HG03196 (cell line): ENCODE results near the gene SNTG2.
"Not testable (repeated sequence)": the region's sequence is repeated elsewhere in the genome, so short reads cannot be mapped to it uniquely, and the experiment has no call there.

Experiments
- ATAC-seq: cut with Tn5 transposase; IDR thresholded peaks from one replicate; pipeline ENCODE4 v1.9.1; 2021; ENCODE audit not compliant: unreplicated experiment

Gene SNTG2

DNA sequence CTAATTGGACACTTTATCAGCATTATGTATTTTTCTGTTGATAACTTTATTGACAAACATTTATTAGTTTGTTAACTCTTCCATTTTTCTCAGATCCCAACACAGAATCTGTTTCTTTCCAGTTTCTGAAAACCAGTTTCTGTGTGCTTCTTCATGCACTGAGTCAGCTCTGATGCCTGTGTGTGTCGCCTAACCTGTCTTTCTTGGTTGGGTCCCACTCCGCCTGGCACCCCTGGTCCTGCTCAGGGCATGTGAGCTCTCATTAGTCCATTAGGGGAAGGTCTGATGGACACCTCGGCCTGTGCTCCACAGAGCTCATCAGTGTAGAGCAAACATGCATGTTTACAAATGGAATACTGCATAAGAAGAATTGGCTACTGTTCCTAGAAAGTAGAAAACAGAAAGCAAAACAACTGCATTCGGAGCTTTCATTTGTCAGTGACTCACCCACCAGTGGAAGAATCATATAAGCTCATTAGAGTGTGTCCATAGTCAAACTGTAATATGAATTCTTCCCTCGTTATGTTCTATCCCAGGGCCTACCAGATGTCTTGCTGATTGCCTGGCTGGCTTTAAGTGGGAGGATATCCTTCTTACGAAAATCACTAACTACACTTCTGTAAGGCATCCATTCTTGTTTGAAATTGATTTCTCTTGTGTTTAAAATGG, 137.7 kb downstream of the SNTG2 start:
- ATAC-seq: no peak

DNA sequence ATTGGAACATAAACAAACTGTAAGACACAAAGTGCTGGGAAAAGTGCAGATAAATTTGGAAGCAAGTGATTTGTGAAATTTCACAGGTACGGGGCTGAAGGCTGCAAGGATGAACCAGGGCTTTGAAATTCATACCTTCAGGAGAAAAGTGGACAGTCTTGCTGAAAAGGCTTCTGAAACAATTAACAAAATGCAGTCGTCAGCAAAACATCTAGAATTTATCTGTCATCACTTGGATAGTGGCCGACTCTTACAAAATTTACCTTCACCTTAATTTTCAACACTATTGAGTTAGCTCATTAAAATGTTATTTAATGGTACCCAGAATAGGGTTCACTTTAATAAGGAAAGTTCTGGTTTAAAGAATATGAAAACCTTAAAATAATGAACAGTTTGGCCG, 138.3 kb downstream of the SNTG2 start:
- ATAC-seq: no peak

DNA sequence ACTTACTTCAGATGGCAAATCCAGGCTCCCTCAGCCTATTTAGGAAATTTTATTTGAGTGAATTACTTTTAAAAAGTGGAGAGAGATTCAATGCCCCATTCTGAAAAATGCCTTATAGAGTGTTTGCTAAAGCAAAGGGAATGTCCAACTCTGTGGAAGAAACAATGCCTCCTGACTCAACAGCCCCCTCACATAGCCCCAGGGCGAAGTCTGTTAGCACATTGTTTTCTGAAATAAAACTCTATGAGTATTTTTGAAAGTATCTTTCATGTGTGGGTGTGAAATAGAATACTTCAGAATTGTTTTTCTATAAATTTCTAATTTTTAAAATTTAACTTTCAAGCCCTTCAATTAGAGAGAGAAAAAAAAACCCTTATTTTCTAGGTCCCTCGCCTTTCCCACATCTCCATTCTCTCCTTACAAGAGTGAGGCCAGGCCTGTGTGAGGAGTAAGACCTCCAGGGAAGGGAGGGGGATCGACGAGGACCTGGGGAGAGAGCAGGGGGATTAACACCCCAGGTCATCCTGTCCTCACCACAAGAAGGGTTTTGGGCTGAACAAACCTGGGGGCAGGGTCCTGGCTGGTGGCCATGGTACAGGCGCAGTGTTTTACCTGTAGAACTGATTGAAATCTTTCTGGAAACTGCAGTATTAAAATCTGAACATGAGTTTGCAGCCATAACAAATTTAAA, 141.4 kb downstream of the SNTG2 start:
- no peak for ATAC-seq

DNA sequence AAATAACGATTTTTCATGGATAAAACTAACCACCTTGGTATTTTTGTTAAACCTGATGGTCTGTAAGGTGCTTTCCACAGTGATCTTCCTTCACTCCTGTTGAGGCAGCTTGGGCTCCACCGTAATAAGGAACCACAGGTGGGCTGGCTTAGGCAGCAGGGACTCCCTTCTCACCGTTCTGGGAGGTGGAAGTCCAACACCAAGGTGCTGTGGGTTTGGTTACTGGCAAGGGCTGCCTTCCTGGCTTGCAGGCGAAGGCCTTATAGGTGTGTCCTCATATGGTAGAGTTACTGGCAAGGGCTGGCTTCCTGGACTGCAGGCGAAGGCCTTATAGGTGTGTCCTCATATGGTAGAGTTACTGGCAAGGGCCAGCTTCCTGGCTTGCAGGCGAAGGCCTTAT, 143.0 kb downstream of the SNTG2 start:
- ATAC-seq: not testable (repeated sequence)

DNA sequence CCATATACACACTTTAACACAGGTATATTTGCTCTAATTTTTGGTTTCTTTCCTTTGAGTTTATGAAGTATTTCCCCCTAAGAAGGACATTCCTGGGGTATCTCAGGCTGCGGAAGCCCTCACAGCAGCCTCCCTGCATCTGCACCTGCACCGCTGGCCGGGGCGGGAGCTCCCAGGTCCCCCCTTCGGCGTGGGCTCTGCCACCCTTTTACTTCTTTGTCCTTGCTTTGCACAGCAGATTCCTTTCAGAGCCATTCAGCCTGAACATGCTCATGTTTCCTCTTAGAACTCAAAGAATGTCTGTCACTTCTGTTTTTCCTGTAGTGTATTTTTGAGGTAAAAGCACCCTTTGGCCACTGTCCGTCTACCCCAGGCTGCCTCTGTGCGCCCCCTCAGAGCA, 146.5 kb downstream of the SNTG2 start:
- no peak for ATAC-seq

DNA sequence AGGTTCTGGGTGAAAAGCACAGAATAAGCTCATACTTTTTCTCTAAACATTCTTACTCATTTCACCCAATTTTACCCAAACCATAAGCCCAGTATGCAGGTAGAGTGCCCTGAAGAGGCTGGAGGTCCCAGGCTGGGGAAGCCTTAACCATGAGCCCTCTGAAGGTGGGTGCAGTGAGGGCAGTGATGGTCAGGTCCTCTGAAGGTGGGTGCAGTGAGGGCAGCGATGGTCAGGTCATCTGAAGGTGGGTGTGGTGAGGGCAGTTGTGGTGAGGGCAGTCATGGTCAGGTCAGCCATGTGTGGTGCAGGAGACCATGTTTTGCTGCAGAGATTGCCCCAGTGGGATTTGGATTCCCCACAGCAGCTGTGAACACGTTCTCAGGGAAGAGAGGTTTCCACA, 148.8 kb downstream of the SNTG2 start:
- no peak for ATAC-seq

DNA sequence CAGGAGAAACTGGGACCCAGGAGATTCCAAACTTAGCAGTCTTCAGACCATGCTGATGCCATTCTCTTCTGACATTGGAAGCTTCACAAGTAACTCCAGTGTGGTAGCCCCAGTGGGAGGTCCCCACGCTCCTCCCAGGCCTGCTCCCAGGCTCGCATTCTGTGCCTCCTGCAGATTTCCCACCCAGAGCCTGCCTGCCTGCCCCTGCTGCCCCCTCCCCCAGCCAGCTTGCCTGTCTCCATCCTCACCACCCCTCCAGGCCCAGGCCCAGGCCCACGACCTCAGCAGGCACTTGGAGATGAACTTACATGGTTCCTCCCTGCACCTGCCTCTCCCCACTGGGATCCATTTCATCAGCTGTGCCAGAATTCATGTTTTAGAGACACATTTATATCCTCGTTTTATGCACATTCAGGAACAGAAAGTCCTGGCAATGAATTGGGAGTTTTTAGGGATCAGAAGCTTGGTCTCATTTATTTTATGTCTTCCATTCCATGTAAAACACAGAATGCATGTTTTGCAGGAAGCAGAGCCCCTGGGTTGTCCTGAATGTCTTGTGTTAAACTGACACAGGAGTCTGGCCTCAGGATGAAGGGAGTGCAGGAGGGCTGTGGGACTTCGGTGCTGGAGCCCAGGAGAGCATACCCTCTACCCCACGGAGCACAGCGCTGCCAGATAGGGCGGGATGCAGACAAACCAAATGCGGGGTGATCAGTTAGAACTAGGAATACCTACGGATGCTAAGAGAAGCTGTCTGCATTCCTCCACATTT, 150.5 kb downstream of the SNTG2 start:
- ATAC-seq: no peak

DNA sequence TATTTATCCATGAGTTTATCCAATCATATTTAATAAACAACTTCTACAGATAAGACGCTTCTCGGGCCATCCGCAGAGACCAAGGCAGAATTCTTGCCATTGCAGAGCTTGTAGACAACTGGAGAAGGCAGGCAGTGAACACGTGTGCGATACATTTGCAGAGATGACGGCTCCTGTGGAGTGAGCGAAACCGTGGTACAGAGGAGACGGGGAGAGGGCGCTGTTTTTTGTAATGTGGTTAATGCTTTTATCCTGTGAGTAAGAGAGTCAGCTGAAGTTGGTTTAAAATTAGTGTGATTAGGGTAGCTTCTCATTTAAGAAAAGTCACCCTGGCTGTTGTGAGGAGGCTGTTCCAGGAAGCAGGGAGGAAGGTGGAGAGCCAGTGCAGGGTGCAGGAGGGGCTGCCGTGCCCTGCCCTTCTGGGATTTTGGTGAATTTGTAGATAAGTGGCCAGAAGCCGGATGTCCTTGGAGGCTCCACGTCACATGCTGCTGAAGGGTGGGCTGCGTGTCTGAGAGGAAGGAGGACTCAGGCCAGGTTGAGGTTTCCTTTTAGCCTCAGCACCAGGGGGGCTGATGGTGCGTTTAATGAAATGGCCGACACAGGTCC, 151.4 kb downstream of the SNTG2 start:
- ATAC-seq: no peak

DNA sequence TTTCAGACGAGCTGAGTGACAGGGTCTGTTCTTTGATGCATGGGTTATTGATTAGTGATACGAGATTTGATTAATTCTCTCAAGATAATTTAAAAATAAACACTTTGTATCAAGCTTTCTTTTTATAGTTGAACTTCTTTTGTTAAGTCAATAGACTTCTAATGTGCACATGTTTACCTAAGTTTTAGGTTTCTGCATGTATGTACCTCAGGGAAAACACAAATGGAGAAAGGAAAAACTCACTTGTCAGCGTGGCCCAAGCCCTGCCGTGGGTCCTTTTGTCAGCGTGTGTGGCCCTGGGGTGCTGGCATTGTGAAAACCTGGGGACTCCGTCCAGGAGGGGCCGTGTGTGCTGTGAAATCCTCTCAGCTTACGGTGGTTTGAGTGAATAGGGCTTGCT, 153.7 kb downstream of the SNTG2 start:
- ATAC-seq: no peak

DNA sequence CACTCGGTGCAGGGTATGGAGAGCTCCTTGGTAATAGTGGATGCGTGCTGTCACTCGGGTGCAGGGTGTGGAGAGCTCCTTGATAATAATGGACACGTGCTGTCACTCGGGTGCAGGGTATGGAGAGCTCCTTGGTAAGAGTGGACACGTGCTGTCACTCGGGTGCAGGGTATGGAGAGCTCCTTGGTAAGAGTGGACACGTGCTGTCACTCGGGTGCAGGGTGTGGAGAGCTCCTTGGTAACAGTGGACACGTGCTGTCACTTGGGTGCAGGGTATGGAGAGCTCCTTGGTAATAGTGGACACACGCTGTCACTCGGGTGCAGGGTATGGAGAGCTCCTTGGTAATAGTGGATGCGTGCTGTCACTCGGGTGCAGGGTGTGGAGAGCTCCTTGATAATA, 155.7 kb downstream of the SNTG2 start:
- ATAC-seq: not testable (repeated sequence)

DNA sequence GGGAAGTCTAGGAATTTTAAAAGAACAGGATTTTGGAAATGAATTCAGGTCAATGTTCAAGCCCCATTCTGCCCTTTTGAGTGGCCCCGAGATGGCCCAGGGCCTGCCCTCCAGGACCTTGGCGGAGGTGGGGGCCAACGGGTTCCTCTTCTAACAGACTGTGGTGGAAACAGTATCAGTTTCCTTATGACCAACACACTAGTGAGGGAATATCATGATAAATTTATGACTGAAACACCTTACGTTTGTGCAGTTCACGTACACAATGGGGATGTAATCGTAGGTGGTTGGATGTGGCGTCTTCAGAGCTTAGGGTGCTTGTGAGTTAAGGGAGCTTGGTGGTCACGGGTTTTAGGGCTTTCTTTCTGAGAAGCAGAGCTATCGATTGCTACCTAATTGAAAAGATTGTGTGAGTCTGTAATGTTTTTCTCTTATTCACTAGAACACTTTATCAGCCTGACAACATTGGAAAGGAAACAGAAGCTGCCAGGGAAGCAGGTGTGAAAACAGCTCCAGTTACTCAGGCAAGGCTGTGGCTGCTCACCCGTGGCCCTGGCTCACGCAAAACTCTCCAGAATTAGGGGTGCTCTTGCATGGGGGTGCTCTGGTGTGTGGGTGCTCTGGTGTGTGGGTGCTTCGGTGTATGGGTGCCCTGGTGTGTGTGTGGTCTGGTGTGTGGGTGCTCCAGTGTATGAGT, 165.3 kb downstream of the SNTG2 start:
- no peak for ATAC-seq

DNA sequence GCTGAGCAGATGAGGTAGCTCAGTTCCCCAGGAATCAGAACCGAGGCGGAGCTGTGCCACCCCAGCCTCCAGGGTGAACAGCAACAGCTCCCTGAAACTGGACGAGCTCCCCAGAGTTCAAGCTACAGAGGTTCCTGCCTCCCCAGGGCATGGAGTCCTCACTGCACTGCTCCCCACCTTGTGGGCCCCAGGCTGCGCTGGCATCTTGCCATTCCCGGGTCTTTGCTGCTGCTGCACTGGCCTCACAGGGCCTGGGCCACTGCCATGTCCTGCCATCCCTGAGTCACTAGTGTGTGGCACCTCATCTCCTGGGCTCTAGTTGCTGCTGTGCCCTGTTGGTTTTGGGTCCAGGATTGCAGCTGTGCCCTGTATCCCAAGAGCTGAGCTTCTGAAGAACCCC, 166.9 kb downstream of the SNTG2 start:
- ATAC-seq: no peak

DNA sequence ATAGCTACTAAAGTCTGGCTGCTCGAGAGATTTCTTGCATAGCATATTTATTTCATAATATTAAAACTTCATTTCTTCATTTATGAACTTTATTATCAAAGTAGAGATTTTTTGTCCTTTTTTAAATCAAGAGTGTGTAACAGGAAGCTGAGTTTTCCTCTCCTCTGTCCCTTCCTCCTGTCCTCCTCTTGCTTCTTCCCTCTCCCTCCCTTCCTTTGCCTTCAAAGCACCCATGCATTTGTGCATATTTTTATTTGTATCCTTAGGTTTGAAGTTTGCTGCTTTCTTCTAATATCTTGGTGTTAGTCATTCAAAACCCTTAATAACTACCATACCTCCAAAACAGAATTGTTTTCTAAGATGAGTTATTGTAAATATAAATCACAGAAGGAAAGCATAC, 174.6 kb downstream of the SNTG2 start:
- ATAC-seq: no peak

DNA sequence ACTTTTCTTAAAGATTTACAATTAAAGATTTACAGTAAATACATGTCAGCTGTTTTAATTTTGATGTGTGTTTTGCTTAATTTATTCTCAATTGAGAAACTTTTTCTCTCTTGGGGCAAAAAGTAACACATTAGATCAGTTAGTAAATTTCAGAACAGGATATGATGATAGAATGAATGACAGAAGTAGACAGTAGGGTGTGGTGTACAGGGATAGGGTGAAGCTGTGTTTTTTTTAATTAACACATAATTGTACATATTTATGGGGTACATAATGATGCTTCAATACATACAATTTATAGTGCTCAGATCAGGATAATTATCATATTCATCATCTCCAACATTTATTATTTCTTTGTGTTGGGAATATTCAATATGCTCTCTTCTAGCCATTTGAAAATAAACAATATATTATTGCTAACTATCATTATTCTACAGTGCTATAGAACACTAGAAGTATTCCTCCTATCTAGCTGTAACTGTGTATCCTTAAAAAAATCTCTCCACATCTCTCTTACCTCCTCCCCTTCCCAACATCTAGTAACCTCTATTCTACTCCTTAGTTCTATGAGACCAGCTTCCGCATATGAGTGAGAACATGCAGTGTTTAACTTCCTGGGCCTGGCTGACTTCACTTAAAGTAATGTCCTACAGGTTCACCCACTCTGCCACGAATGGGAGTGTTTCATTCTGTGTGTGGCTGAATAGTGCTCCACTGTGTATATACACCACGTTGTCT, 175.2 kb downstream of the SNTG2 start:
- no peak for ATAC-seq

DNA sequence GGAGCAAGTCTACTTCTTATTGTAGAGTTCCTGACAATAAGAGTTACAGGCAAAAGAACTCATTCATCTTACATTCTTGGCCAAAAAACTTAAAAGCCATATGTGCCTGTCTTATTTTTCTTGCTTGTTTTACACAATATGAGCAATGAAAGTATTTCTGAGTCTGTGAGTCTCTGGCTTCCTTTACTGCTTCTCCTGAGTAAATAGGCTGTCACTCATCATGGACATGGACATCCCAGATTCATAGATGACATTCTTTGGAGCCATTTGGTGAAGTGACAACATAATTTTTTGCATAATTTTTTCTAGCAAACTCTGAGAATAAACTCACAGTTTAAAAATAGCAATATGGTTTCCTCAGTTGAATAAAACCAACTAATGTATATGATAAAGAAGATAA, 179.3 kb downstream of the SNTG2 start:
- no peak for ATAC-seq

DNA sequence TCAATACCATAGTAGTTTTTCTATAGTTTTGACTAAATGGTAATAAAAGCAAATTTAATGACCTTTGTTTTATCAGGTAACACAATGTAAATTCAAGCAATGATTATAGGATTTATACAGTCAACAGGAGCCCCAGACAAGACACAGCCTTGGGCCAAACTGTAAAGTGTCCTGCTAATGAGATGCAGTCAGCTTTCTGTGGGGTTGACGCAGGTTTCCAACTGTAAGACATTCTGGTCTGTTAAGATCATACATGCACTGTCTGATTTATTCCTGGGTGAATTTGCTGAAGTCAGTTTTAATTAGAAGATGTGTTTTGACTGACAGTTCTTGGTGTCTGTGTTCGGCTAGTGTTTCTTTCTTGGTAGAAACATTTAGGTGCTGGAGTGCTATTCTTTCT, 180.3 kb downstream of the SNTG2 start:
- no peak for ATAC-seq

DNA sequence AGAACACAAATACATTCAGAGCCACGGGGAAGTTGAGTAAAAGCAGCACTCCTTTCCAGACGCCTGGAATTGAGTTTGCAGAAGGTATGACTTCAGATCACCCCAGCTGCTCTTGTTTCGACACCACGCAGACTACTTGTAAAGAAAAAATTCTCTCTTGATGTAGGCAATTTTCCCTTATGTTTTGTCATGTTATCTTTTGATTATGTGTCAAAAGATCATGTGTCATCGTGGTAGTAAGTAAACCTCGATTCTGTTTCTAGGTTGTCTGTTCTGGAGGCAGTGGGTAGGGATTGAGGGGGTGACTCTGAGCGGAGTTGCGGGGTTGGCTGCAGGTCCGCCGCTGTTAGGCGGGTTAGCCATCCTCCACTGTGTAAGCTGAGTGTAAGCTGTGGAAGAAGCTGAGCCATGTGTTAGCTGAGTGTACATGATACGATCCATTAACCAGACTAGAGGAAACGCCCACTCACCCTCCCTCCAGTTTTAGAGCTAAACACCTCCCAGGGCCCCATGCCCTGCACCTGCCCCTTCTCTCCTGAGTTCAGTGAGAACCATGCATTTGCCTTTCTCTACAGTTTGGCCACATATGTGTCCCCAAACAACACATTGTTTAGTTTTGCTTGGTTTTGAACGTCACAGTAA, 181.8 kb downstream of the SNTG2 start:
- no peak for ATAC-seq

DNA sequence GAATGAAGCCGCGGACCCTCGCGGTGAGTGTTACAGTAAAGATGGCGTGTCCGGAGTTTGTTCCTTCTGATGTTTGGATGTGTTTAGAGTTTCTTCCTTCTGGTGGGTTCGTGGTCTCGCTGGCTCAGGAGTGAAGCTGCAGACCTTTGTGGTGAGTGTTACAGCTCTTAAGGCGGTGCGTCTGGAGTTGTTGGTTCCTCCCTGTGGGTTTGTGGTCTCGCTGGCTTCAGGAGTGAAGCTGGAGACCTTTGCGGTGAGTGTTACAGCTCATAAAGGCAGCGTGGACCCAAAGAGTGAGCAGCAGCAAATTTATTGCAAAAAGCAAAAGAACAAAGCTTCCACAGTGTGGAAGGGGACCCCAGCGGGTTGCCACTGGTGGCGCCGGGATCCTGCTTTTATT, 183.2 kb downstream of the SNTG2 start:
- not testable (repeated sequence) for ATAC-seq

DNA sequence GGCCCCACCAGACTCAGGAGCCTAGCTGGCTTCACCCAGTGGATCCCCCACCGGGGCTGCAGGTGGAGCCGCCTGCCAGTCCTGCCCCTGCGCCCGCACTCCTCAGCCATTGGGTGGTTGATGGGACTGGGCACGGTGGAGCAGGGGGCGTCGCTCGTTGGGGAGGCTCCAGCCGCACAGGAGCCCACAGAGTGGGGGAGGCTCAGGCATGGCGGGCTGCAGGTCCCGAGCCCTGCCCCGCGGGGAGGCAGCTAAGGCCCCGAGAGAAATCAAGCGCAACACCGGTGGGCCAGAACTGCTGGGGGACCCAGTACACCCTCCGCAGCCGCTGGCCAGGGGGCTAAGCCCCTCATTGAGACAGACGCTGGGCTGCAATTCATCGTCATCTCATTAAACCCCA, 184.0 kb downstream of the SNTG2 start:
- ATAC-seq: no peak

DNA sequence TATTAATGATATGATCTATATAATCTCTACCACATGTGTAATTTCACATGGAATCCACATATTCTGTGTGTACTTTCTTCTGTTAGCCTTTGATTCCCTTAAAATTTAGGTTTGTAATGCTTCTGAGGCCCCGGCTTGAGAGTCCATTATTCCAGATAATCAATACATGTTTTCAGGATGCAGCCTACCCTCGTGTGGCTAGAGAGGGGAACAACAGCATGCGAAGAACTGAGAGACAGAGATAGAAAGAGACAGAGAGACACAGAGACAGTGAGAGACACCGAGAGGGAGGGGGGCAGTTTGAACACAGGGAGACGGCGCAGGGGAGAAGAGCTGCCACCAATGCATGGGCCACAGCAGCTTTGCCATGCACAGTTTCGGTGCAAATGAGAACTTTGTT, 185.4 kb downstream of the SNTG2 start:
- ATAC-seq: no peak
